Hematopoietic multipotent progenitor cell treated with erythropoietin and hydrocortisone succinate and interleukin-3 and kit ligand, for 8 days (in vitro differentiated cells): Measurements from ENCODE around the gene PCSK6.
"Not testable (repeated sequence)": the region's sequence is repeated elsewhere in the genome, so short reads cannot be mapped to it uniquely, and the experiment has no call there.

Experiments used
- DNase-seq: peaks from one replicate; pipeline ENCODE4 v3.0.0-alpha.2; 2015

Gene PCSK6

DNA sequence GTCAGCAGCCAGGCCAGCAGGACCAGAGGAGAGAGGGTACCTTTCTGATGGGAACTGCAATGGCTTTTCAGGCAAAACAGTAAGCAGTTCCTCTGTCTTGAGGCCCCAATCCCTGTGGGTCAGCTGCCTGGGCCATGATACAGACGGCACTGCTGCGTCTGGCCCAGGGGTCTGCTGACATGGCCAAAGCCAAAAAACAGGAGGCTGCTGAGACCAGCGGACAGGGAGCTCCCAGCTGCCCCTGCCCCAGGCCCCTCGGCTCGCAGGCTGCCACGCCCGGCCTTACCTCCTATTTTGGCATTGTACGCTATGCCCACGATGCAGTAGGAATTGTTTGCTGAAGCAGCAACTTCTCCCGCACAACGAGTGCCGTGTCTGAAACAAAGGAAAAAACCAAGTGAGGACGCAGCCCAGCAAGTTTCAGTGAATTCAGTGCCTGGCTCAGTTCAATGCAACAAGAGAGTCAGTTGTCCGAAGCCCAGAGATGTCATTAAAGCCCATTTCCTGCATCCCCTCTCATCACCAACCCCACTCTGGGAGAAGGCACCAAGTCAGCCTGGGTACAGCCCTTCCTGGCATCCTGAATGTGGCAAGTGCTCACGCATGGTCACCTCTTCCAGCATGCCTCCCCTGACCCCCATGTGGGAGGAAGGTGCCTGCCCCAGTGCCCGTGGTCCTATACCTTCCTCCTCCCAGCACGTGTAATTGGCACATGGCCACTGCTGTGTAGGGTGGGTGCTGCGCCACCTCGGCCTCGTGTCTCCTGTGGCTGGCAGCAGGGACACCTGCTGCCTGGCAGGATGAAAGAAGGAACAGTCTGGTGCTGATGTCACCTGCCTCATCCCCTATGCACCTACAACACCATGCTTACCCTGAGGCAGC lies 61.7 kb downstream of the PCSK6 start:
- no peak for DNase-seq

DNA sequence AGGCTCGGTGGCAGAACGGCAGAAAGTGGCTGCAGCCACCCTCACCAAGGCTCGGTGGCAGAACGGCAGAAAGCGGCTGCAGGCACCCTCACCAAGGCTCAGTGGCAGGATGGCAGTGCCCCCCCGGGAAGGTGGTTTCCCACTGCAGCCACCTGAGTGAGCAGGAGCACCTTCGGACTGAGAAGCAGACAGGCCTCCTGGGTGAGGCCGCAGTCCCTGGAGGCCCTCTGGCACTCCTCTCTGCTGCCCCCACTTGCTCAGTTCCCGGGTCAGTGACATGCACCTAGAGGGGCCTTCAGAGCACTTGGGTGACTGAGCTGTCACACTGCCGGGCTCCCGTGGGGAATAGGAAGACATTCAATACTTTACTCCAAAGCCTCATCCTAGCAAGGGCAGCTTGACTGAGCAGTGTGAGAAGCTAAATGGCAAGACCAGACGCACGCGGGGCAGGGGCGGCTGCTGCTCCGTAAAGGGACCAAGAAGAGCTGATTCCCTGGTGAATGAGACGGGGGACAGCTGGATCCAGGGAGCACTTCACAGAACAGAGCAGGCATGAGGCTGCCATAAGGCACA lies 62.7 kb downstream of the PCSK6 start:
- DNase-seq: no peak

DNA sequence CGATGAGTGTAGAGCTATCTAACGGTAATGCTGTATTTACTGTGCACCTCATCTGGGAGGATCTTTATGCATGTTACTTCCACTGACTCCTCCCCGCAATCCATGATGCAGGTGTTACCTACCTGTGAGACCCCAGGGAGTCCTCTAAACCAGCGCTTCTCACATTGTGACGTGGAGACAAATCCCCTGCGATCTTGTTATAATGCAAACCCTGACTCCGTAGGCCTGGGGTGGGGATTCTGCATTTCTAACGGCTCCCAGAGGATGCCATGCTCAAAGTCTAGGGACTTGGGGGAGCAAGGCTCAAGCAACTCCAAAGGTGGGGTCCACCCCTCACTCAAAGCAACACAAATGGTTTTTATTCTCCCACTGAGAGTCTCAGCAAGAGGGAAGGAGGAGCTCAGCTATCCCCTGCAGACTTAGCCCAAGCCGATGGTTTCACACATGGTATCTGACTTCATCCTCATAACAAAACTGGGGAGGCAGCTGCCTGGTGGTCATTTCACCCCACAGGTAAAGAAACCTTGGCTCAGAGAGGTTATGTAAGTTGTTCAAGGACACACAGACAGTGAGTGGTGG lies 63.6 kb downstream of the PCSK6 start:
- no peak for DNase-seq

DNA sequence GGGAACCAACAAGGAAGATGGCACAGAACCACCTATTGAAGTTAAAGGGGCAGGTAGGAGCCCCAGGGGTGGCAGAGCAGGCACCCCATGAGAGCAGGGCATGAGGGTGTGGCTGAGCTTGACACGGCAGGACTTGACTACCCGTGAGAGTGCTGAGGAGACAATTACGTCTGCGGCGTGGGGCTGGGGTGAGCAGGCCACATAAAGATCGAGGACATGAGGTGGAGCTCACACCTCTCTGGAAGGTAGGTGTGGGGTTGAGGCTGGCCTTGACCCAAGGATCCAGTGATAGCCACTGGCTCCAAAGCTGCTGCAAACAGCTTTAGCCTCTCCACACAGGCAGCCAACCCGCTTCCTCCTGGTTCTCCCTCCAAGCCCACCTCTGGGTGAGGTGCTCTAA lies 64.5 kb downstream of the PCSK6 start:
- no peak for DNase-seq

DNA sequence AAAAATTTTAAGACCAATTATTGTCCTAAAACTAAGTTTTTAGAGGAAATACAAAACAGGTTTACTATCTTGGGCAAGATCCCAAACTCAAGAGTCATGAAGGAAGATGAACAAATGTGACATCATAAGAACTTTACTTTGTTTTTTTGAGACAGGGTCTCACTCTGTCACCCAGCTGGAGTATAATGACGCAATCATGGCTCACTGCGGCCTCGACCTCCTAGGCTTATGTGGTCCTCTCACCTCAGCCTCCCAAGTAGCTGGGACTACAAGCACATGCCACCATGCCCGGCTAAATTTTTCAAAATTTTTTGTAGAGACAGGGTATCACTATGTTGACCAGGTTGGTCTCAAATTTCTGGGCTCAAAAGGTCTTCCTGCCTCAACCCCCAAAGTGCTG lies 69.3 kb downstream of the PCSK6 start:
- DNase-seq: no peak

DNA sequence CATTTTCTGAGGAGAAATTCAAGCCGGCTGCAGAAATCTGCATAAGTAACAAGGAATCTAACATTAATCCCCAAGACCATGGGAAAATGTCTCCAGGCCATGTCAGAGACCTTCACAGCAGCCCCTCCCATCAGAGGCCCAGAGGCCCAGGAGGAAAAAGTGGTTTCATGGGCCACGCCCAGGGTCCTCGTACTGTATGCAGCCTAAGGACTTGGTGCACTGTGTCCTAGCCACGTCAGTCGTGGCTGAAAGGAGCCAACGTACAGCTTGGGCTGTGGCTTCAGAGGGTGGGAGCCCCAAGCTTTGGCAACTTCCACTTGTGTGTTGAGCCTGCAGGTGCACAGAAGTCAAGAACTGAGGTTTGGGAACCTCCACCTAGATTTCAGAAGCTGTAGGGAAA lies 73.0 kb downstream of the PCSK6 start:
- not testable (repeated sequence) for DNase-seq

DNA sequence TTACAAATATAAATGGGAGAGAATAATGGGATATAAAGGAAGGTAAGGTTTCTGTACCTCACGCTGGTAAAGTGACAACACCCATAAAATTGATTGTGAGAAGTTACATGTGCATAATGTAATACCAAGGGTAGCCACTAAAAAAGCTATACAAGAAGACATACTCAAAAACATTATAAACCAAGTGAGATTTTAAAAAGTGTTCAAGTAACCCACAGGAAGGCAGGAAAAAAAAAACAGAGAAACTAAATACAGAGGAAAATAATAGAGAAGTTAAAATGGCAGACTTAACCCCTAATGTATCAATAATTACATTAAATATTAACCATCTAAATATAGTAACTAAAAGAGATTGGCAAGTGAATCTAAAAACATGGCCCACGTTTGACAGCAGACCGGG lies 76.3 kb downstream of the PCSK6 start:
- DNase-seq: no peak

DNA sequence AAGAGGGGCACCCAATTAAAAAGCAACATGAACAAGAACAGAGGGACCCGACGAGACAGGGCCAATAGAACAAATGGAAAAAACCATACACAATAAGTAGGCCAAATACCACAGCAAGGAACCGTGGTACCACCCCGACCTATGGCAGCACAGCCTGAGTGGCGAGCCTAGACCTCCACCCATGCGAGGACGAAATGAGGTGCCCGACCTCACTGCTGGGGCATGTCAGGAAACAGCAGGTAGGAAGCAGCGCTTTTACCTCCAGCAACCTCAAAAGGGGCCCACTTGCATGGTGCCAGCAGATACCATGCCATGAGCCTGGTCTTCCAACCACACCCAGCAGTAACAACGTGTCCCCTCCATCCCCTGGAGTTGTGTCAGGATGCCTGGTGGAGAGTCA lies 77.9 kb downstream of the PCSK6 start:
- DNase-seq: no peak

DNA sequence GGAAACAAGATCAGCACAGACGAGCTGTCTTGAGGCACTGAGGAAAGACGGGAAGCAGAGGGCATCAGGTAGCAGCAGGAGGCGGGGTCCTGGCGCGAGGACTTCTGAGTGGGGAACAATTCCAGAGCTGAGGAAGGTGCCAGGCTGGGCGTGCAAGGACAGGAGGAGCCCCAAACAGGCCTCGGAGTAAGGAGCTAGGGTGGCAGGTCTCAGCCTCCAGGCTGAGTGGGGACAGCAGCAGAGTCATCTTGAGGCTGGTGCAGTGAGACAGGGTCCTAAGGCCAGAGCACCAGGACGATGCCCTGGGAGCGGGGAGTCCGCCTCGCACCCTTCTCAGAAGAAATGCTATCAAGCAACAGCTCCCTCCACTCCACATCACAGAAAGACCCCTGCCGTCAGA lies 78.4 kb downstream of the PCSK6 start:
- DNase-seq: no peak

DNA sequence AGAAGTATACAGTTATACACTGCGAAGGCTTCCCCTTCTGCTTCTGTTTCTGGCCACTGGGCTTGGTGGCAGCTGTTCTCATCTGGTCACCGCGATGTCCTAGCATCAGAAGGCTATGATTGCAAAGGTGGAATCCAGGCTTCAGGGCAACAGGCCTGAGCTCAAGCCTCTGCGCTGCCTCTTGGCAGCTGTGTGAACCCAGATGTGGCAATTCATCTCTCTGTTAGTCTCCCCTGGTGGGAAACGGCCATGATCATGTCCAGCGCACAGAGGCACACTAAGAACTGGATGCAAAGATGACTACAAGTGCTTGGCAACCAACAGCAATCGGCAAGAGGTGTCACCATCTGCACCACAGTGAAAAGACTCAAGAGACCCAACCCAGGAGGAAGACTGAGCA lies 78.9 kb downstream of the PCSK6 start:
- no peak for DNase-seq

DNA sequence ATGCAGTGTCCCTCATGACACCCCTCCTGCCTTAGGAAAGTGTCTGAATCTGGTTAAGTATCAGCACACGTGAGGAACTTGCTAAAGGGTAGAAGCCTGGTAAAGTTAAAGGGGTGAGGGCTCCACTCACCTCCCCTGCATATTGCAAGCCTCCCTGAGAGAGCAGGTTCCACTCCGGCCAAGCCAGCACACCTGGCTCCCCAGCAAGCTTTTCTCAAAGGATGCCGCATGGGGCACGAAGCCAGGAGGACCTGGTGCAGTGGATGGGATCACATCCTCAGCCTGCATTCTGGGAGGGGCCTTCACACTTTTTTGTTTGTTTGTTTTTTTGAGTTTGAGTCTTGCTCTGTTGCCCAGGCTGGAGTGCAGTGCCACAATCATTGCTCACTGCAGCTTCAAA lies 79.9 kb downstream of the PCSK6 start:
- no peak for DNase-seq

DNA sequence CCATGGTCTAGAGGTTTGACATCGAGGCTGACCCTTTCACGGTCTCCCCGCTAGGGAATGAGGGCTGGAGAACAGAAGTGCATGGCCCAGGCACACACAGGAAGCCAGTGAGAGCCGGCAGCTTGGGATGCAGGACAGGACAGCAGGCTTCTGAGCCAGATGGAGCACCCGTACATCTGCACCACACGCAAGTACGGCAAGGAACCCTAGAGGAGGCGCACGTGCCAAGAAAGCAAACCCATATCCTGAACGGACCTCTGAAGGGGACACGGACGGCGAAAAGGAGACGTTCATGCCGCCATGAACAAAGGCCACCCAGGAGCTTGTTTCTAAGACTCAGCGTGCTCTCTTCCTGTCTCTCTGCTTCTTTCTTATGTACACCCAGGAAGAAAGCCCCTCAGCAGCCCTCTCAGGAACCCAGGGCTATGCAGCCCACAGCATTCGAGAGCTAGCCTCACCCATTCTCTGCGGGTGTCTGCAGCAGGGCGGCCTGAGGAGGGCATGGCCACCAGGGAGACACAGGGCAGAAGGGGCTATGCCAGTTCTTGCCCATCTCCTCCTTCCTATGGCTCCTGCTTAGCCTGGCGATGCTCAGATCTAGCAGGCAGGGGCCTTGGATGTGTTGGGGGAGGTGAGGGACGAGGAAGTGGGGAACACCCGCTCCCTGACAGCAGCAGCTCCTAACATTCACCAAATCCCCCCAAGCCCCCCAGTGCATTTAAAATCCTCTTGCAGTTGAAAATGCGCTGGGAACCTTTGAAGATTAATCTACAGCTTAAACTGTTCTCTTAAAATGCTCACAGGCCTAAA lies 81.3 kb downstream of the PCSK6 start:
- no peak for DNase-seq

DNA sequence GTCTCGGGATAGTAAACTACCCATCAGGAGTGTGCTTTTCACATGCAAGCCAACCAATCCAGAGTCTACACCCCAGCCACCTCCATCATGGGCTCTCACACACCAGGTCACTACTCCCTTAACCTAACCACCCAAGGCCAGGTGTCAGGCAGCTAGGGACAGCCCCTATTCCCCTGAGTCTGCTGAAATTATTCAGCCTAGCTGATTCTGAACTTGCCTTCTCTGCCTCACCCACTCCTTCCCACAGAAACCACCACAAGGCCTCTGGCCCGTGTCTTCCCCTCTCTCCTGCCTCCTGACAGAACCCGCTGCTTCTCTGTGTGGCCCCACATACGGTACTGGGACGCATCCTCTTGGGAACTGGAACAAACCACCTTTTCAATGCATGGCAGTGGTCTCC lies 82.1 kb downstream of the PCSK6 start:
- no peak for DNase-seq

DNA sequence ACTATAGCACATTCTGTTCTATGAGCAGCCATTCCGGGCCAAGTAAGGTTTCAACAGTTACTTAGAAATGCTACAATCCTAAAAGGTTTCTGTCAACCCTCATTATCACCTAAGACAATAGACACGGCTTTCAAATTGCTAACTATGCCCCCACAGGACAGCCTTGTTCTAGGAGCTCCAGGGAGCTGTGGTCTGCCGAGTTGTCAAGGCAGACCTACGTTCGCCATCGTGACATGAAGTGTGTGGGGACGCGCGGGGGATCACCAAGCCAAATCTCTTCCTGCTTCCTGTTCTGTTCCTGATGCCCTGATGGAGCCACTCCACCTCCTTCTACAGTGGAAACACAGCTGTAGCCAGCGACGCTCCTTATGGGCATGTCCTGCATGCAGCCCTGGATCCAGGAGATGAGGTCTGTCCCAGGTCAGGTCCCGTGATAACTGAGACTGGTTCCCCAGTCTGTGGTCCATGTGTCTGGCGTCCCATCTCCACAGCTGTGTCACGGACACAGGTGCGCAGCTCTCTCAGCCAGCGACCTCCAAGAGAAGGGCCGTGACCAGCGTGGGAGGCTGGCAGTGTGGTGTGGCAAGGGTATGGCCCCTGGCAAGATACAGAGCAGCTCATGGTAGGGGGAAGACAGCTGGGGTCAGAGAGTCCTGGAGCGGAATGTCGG lies 82.8 kb downstream of the PCSK6 start:
- no peak for DNase-seq

DNA sequence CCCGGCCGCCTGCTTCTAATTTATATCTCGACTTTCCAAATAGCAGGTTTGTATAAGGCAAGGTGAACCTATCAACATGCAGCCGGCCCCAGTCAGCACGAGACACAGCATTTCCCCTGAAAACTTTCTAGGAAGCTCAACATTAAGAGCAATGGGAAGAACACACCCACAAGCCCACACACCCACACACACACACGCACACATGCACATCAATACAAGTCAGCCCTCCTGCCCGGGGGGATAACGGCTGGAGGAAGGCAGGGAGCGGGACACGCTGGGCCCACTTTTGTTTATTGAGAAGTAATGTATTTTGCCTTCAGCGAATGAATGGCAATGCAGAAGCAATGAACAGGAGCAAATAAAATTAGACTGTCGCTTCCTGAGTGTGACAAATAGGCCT lies 83.5 kb downstream of the PCSK6 start:
- DNase-seq: no peak

DNA sequence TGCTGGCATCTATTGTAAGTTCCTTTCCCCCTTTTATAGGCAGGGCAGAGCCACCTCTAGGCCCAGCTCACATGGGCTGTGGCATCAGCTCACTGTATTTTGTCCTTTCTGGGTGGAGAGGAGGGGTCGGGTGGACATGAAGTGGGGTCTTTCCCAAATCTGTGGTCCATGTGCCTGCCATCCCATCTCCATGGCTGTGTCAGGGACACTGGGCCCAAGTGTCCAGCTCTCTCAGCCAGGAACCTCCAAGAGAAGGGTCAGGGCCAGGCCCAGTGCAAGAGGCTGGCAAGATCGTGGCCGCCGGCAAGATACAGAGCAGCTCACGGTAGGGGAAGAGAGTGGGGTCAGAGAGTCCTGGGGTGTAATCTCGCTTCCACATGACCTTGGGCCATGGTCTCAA lies 85.3 kb downstream of the PCSK6 start:
- DNase-seq: no peak

DNA sequence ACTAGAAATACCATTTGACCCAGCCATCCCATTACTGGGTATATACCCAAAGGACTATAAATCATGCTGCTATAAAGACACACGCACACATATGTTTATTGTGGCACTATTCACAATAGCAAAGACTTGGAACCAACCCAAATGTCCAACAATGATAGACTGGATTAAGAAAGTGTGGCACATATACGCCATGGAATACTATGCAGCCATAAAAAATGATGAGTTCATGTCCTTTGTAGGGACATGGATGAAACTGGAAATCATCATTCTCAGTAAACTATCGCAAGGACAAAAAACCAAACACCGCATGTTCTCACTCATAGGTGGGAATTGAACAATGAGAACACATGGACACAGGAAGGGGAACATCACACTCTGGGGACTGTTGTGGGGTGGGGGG lies 86.6 kb downstream of the PCSK6 start:
- DNase-seq: not testable (repeated sequence)

DNA sequence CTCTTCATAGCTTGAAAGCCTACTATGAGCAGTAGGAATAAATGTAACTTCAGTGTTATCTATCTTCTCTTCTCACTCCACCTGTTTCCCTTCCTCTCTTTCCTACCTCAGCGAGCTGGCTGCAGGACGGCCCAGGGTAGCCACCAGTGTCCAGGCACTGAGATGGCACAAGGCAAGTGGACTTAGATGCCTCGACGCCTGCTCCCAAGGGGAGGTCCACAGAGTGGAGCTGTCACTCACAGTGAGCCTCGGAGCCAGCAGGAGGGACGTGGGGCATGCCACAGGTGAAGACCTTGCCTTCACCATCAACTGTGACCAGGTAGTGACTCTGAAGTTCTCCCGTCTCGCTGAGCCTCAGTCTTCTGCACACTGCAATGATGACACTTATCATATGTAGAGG lies 88.2 kb downstream of the PCSK6 start:
- no peak for DNase-seq

DNA sequence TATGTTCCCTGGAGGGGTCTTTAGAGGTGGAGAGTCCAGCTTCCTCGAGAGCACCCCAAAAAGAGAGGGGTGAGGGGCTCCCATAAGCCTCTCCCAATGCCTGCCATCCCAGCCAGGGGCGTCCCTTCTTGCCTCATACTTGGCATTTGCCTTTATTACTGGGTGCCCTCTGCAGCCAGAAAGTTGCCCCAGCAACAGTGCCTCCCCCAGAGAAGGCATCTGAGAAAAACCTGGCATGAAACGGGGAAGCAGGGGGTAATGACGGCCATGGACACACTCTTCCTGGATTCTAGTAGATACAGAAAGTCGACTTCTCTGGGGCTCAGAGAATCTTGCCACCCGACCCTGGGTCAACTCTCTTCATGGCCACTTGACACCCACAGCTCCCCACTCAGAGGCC lies 90.1 kb downstream of the PCSK6 start:
- DNase-seq: no peak

DNA sequence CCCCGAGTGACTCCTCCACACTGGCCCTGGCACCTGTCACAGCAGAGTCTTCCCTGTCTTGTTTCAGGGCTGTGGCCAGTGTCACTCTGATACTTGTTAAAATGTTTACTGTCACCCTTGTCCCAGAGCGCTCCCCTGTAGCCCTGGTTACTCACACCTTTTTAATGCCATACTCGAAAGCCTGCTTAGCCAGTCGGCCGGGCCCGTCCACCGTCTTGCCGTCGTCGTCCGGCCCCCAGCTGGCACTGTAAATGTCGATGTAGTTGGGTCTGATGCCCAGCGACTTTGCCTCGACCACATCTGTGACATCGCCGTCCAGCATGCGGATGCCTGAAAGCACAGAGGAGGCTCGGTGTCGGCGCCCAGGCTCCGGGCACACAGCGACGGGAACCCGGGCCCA lies 91.3 kb downstream of the PCSK6 start:
- no peak for DNase-seq

DNA sequence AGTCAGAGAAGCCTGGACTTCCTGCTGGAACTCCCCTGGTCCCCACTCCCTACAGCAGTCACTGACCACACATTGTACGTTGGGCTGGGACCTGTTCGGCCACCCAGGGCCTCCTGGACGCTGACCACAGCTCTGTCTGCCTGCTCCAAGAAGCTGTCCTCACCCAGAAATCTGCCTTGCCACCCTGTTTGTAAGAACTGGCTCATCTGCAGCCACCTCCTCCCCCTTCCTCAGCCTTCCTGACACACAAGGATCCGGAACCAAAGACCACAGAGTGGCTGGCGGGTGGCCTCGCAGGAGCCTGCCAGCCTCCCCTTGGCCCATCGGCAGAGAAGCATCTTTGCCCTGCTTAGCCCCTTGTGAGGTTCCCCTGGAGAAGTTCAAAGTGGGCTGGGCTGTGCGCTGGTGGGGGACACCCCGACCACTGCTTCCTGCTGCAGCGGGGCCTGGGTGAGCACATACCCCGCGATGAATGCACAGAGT lies 91.9 kb downstream of the PCSK6 start:
- DNase-seq: no peak

DNA sequence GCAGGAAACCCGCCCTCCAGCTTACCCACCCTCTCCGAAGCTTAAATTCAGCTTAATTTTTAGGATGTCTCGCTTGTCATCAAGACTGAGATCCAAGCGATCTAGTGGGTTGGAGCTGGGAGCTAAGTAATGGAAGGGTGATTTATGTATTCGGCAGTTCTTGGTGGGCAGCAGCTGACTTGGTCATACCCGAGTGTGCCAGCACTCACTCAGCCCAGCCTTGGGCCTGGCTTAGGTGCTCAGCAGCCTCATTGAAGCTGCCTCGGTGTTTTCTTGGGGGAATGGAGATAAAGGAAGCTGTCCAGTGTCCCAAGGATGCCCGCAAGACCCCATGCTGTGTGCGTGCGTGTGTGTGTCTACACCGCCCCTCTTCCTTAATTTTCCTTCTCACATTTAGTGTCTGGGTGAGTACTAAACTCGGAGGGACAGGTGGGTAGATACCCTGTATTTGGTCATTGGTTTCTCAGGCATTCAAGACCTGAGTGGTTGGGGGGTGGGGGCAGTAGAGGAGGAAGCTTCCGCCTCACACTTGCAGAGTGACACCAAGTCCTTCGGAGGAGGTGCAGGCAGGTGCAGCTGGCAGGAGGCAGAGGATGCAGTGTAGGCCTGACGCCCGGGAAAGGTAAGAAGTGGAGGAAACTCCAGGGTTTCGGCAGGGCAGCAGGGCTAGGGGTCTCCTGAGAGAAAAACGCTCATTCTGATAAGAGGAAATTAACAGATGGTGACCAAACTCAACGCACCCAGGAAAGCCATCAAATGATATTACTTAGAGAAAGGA lies 92.8 kb downstream of the PCSK6 start:
- DNase-seq: no peak
